Activated CD4-positive, alpha-beta memory T cell treated with anti-CD3 and anti-CD28 coated beads, Interleukin-2, amount 10 ng/mL, durations not matched to agents 7 days and 5 days (primary cell): ENCODE results near the gene CLSTN2. TPM values are rescaled to one million over a fixed set of nuclear protein-coding genes. Genes with fewer than 3 reads are reported as not detected.

Experiments used
- CTCF ChIA-PET: fragments of 350-600 bp; sonication (Branson Sonifier 250); formaldehyde crosslinking; loops from one replicate; lab custom pipeline; 2021; ENCODE audit warnings: antibody characterized with exemption, inconsistent platforms; lab: Charles Lee
- POLR2A ChIA-PET: fragments of 350-600 bp; sonication (Branson Sonifier 250); formaldehyde crosslinking; loops from one replicate; lab custom pipeline; 2021; ENCODE audit warnings: antibody characterized with exemption; lab: Charles Lee
- DNase-seq: peaks from one replicate; pipeline ENCODE4 v3.0.0-alpha.2; 2020
- H3K27ac Mint-ChIP-seq: one replicate; pipeline ENCODE4 v1.8.0; 2021; ENCODE audit warnings: mild to moderate bottlenecking, mixed read lengths
- H3K27me3 Mint-ChIP-seq: one replicate; pipeline ENCODE4 v1.8.0; 2021; ENCODE audit warnings: mixed read lengths
- H3K36me3 Mint-ChIP-seq: one replicate; pipeline ENCODE4 v1.8.0; 2021; ENCODE audit warnings: low read depth, mixed read lengths
- H3K4me1 Mint-ChIP-seq: one replicate; pipeline ENCODE4 v1.8.0; 2021; ENCODE audit warnings: mixed read lengths
- H3K4me3 Mint-ChIP-seq: one replicate; pipeline ENCODE4 v1.8.0; 2021; ENCODE audit warnings: mild to moderate bottlenecking, mixed read lengths
- H3K9me3 Mint-ChIP-seq: one replicate; pipeline ENCODE4 v1.8.0; 2021; ENCODE audit warnings: mixed read lengths
- total RNA-seq, 2 experiments: library from RNA; stranded (reverse); gene quantifications; one replicate each; pipeline ENCODE4 v1.2.3, GENCODE V29; 2021

The CLSTN2 gene
- total RNA-seq, 2 experiments from 2014 or later: not detected

- DNase-seq: no peak
- H3K4me3 Mint-ChIP-seq: no peak overlapping the region
- ChIA-PET POLR2A (no interaction called here), CTCF (no interaction called here)
- H3K4me1 Mint-ChIP-seq: no peaks in the 10 kb centered on the region
- no peaks in the 10 kb centered on the region for H3K9me3 Mint-ChIP-seq
- no peaks in the 10 kb centered on the region for H3K36me3 Mint-ChIP-seq
- H3K27ac Mint-ChIP-seq: no peak overlapping the region
- no peaks in the 10 kb centered on the region for H3K27me3 Mint-ChIP-seq
These were observed 179.2 kb downstream of the CLSTN2 start for GRCh38 chr3:140113996-140114788.

GRCh38 chr3:140114789-140115080, 179.8 kb downstream of the CLSTN2 start:
- Mint-ChIP-seq H3K9me3 (no peaks in the 10 kb centered on the region), H3K4me3 (no peak overlapping the region), H3K4me1 (no peaks in the 10 kb centered on the region), H3K27ac (no peak overlapping the region), H3K36me3 (no peaks in the 10 kb centered on the region), H3K27me3 (no peaks in the 10 kb centered on the region)
- POLR2A ChIA-PET: no interaction called here
- CTCF ChIA-PET: no interaction called here
- no peak for DNase-seq

GRCh38 chr3:140117096-140117526, 182.1 kb downstream of the CLSTN2 start:
- Mint-ChIP-seq H3K9me3 (no peaks in the 10 kb centered on the region), H3K36me3 (no peaks in the 10 kb centered on the region), H3K4me3 (no peak overlapping the region), H3K27ac (no peak overlapping the region), H3K4me1 (no peaks in the 10 kb centered on the region), H3K27me3 (no peaks in the 10 kb centered on the region)
- no peak for DNase-seq
- POLR2A ChIA-PET: no interaction called here
- CTCF ChIA-PET: no interaction called here

- ChIA-PET POLR2A (no interaction called here), CTCF (no interaction called here)
- no peaks in the 10 kb centered on the region for H3K27me3 Mint-ChIP-seq
- no peak overlapping the region for H3K27ac Mint-ChIP-seq
- H3K9me3 Mint-ChIP-seq: no peaks in the 10 kb centered on the region
- no peaks in the 10 kb centered on the region for H3K36me3 Mint-ChIP-seq
- DNase-seq: no peak
- H3K4me3 Mint-ChIP-seq: no peak overlapping the region
- no peaks in the 10 kb centered on the region for H3K4me1 Mint-ChIP-seq
These were observed 187.2 kb downstream of the CLSTN2 start for GRCh38 chr3:140122183-140122582.

- ChIA-PET POLR2A (no interaction called here), CTCF (no interaction called here)
- DNase-seq: no peak
- Mint-ChIP-seq H3K27me3 (no peaks in the 10 kb centered on the region), H3K27ac (no peak overlapping the region), H3K4me3 (no peak overlapping the region), H3K9me3 (no peaks in the 10 kb centered on the region), H3K36me3 (no peaks in the 10 kb centered on the region), H3K4me1 (no peaks in the 10 kb centered on the region)
These were observed 193.2 kb downstream of the CLSTN2 start for GRCh38 chr3:140128217-140128616.

GRCh38 chr3:140128631-140129030, 193.6 kb downstream of the CLSTN2 start:
- Mint-ChIP-seq H3K36me3 (no peaks in the 10 kb centered on the region), H3K4me1 (no peaks in the 10 kb centered on the region), H3K4me3 (no peak overlapping the region), H3K9me3 (no peaks in the 10 kb centered on the region), H3K27me3 (no peaks in the 10 kb centered on the region), H3K27ac (no peak overlapping the region)
- CTCF ChIA-PET: interaction anchor here (0.6 to 0.7 kb wide), 2 partner anchors 182 to 589 kb away, joined by 3 read pairs; no protein-coding TSS in a partner anchor
- no peak for DNase-seq
- POLR2A ChIA-PET: no interaction called here

GRCh38 chr3:140129768-140130284, 194.8 kb downstream of the CLSTN2 start:
- ChIA-PET POLR2A (interaction anchor here (0.6 kb wide), 1 partner anchor 129 kb away, joined by 5 read pairs; no protein-coding TSS in a partner anchor), CTCF (no interaction called here)
- no peaks in the 10 kb centered on the region for H3K27me3 Mint-ChIP-seq
- H3K27ac Mint-ChIP-seq: no peak overlapping the region
- no peaks in the 10 kb centered on the region for H3K36me3 Mint-ChIP-seq
- H3K4me1 Mint-ChIP-seq: no peaks in the 10 kb centered on the region
- no peak for DNase-seq
- no peak overlapping the region for H3K4me3 Mint-ChIP-seq
- H3K9me3 Mint-ChIP-seq: no peaks in the 10 kb centered on the region

- POLR2A ChIA-PET: no interaction called here
- H3K4me1 Mint-ChIP-seq: no peaks in the 10 kb centered on the region
These were observed 196.9 kb downstream of the CLSTN2 start for GRCh38 chr3:140131895-140132294.

GRCh38 chr3:140134231-140134965, 199.4 kb downstream of the CLSTN2 start:
- no peak for DNase-seq
- Mint-ChIP-seq H3K9me3 (no peaks in the 10 kb centered on the region), H3K27ac (no peak overlapping the region), H3K36me3 (no peaks in the 10 kb centered on the region), H3K4me3 (no peak overlapping the region), H3K4me1 (no peaks in the 10 kb centered on the region), H3K27me3 (no peaks in the 10 kb centered on the region)
- POLR2A ChIA-PET: no interaction called here
- CTCF ChIA-PET: no interaction called here

More at GRCh38 chr3:140131895-140132294, 196.9 kb downstream of the CLSTN2 start:
- no peaks in the 10 kb centered on the region for H3K36me3 Mint-ChIP-seq
- DNase-seq: no peak
- no peaks in the 10 kb centered on the region for H3K27me3 Mint-ChIP-seq
- no peak overlapping the region for H3K27ac Mint-ChIP-seq
- no peak overlapping the region for H3K4me3 Mint-ChIP-seq
- no peaks in the 10 kb centered on the region for H3K9me3 Mint-ChIP-seq
- CTCF ChIA-PET: no interaction called here

- Mint-ChIP-seq H3K9me3 (no peaks in the 10 kb centered on the region), H3K36me3 (no peaks in the 10 kb centered on the region), H3K27me3 (no peaks in the 10 kb centered on the region), H3K4me3 (no peak overlapping the region), H3K4me1 (no peaks in the 10 kb centered on the region), H3K27ac (no peak overlapping the region)
- no peak for DNase-seq
- ChIA-PET POLR2A (no interaction called here), CTCF (no interaction called here)
These were observed 200.5 kb downstream of the CLSTN2 start for GRCh38 chr3:140135461-140135860.

- H3K27me3 Mint-ChIP-seq: no peaks in the 10 kb centered on the region
- H3K4me3 Mint-ChIP-seq: no peak overlapping the region
- H3K9me3 Mint-ChIP-seq: no peaks in the 10 kb centered on the region
- no peak for DNase-seq
- no peaks in the 10 kb centered on the region for H3K4me1 Mint-ChIP-seq
- ChIA-PET POLR2A (no interaction called here), CTCF (no interaction called here)
- no peaks in the 10 kb centered on the region for H3K36me3 Mint-ChIP-seq
- no peak overlapping the region for H3K27ac Mint-ChIP-seq
These were observed 208.5 kb downstream of the CLSTN2 start for GRCh38 chr3:140143367-140144069.

GRCh38 chr3:140145528-140145927, 210.5 kb downstream of the CLSTN2 start:
- ChIA-PET CTCF (no interaction called here), POLR2A (no interaction called here)
- Mint-ChIP-seq H3K36me3 (no peaks in the 10 kb centered on the region), H3K4me3 (no peak overlapping the region), H3K4me1 (no peaks in the 10 kb centered on the region), H3K9me3 (no peaks in the 10 kb centered on the region), H3K27ac (no peak overlapping the region), H3K27me3 (no peaks in the 10 kb centered on the region)
- DNase-seq: no peak

- H3K27me3 Mint-ChIP-seq: no peaks in the 10 kb centered on the region
- DNase-seq: no peak
- no peaks in the 10 kb centered on the region for H3K9me3 Mint-ChIP-seq
- no peaks in the 10 kb centered on the region for H3K36me3 Mint-ChIP-seq
- no peaks in the 10 kb centered on the region for H3K4me1 Mint-ChIP-seq
- ChIA-PET POLR2A (no interaction called here), CTCF (no interaction called here)
- H3K4me3 Mint-ChIP-seq: no peak overlapping the region
- no peak overlapping the region for H3K27ac Mint-ChIP-seq
These were observed 211.7 kb downstream of the CLSTN2 start for GRCh38 chr3:140146668-140147067.
